ENCODE results near the gene SBF2.

The SBF2 gene

DNA sequence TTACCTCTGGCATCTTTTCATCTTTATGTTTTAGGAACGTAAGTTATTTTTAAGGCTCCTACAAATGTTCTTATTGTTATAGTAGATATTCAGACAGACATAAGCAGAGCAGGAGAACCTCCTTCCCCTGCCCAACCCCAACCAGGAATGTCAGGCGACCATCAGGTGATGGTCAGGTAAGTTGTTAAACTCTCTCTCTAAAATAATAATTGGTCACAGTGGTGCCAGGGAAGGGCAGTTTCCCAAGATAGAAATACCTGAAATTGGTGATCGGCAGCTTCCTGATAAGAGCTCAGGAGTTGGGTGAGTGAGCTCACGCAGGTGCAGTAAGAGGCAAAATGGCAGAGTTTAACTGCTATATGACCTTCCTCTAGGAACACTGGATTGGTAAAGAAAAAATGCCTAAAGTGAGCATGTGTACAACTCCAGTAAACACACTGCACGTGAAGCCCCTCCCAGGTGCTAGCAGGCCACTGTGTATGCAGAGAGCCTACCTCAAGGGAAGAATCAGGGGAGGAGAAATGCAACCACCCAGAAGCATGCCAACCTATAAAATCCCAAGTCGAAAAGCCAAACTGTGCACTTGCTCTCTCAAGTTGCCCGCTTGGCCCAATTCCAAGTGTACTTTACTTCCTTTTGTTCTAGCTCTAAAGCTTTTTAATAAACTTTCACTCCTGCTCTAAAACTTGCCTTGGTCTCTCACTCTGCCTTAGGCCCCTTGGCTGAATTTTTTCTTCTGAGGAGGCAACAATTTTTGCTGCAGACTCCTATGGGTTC lies 273.9 kb downstream of the SBF2 start:
- H3F3A ChIP-seq (ENCODE audit: insufficient read depth, low read length) = no peaks in the 10 kb centered on the region
- H3K4me1 ChIP-seq (ENCODE audit: low read length) = no peaks in the 10 kb centered on the region
- H2AFZ ChIP-seq (ENCODE audit: low read length) = no peak overlapping the region
- H3K9me2 ChIP-seq (replicated peaks; ENCODE audit: insufficient read depth, low read length) = no peaks in the 10 kb centered on the region
- no peaks in the 10 kb centered on the region for H3K79me2 ChIP-seq (ENCODE audit: low read length)
- H3K4me2 ChIP-seq (ENCODE audit: low read depth, low read length) = no peak overlapping the region
- no peaks in the 10 kb centered on the region for H3K9me3 ChIP-seq (replicated peaks; ENCODE audit: insufficient read depth, low read length)
- no peaks in the 10 kb centered on the region for H3K27me3 ChIP-seq (replicated peaks; ENCODE audit: insufficient read depth, low read length)
- H3K9ac ChIP-seq (ENCODE audit: low read length) = no peak overlapping the region
- H3K4me3 ChIP-seq (ENCODE audit: low read length) = no peak overlapping the region
- H3K27ac ChIP-seq (ENCODE audit: low read length) = no peak overlapping the region
- no peak for TF ChIP-seq EZH2 (optimal IDR thresholded peaks at IDR 0.05; ENCODE audit: low read depth, low read length)
- TF ChIP-seq, protein P1, sequence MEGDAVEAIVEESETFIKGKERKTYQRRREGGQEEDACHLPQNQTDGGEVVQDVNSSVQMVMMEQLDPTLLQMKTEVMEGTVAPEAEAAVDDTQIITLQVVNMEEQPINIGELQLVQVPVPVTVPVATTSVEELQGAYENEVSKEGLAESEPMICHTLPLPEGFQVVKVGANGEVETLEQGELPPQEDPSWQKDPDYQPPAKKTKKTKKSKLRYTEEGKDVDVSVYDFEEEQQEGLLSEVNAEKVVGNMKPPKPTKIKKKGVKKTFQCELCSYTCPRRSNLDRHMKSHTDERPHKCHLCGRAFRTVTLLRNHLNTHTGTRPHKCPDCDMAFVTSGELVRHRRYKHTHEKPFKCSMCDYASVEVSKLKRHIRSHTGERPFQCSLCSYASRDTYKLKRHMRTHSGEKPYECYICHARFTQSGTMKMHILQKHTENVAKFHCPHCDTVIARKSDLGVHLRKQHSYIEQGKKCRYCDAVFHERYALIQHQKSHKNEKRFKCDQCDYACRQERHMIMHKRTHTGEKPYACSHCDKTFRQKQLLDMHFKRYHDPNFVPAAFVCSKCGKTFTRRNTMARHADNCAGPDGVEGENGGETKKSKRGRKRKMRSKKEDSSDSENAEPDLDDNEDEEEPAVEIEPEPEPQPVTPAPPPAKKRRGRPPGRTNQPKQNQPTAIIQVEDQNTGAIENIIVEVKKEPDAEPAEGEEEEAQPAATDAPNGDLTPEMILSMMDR (IDR thresholded peaks at IDR 0.05; ENCODE audit: low read length) = no peak
- no peak for TF ChIP-seq EZH2phosphoT487 (IDR thresholded peaks at IDR 0.05; ENCODE audit: low read length)
- H4K20me1 ChIP-seq (ENCODE audit: insufficient read depth, low read length) = no peaks in the 10 kb centered on the region
- no peaks in the 10 kb centered on the region for H3K36me3 ChIP-seq (replicated peaks; ENCODE audit: insufficient read depth, low read length)
- DNase-seq = no peak

DNA sequence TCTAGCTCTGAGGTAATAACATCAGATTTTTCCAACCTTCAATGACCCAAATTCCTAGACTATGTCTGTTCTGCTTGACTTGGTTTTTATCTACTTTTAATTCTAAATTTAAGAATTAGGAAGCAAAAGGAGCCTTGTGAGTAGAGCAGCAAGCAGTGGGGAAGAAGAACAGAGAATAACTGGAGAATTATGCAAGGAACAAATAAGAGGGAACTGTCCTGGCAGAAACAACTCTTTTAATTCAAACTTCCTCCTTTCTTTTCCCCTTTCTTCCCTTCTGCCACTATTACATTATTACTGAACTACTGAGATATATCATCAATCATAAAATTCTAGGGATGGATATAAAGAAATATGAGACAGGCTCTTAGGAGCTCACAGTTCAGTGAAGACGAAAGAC lies 276.1 kb downstream of the SBF2 start:
- DNase-seq = no peak
- no peaks in the 10 kb centered on the region for H4K20me1 ChIP-seq (ENCODE audit: insufficient read depth, low read length)
- H3K4me1 ChIP-seq (ENCODE audit: low read length) = no peaks in the 10 kb centered on the region

DNA sequence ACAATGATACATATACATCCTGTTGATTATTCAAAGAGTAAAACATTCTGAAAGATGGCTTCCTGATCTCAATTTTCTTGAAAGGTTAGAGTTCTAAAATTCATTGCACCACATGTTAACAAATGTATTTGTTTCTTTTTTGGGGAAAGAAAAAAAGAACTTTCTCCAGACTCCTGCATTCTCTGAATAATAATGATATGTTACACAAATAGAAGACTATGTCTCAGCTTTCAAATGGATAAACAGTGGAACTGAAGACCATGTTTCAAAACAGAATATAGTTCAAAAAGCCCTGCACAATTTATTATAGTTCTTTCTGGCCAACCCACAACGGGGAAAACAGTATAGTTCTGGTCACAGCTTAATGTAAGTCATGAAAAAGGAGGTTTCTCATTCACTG lies 277.0 kb downstream of the SBF2 start:
- Histone ChIP-seq H3K27ac (ENCODE audit: low read length) (no peak overlapping the region), H4K20me1 (ENCODE audit: insufficient read depth, low read length) (no peaks in the 10 kb centered on the region), H3K4me3 (ENCODE audit: low read length) (no peak overlapping the region), H3K4me1 (ENCODE audit: low read length) (no peaks in the 10 kb centered on the region), H3K36me3 (replicated peaks; ENCODE audit: insufficient read depth, low read length) (no peaks in the 10 kb centered on the region), H3F3A (ENCODE audit: insufficient read depth, low read length) (no peaks in the 10 kb centered on the region), H2AFZ (ENCODE audit: low read length) (no peak overlapping the region), H3K9me2 (replicated peaks; ENCODE audit: insufficient read depth, low read length) (no peaks in the 10 kb centered on the region), H3K9ac (ENCODE audit: low read length) (no peak overlapping the region), H3K4me2 (ENCODE audit: low read depth, low read length) (no peak overlapping the region), H3K9me3 (replicated peaks; ENCODE audit: insufficient read depth, low read length) (no peaks in the 10 kb centered on the region), H3K79me2 (ENCODE audit: low read length) (no peaks in the 10 kb centered on the region), H3K27me3 (replicated peaks; ENCODE audit: insufficient read depth, low read length) (no peaks in the 10 kb centered on the region)
- no peak for DNase-seq
- TF ChIP-seq, protein P1 (IDR thresholded peaks at IDR 0.05; ENCODE audit: low read length) = no peak
- TF ChIP-seq EZH2 (optimal IDR thresholded peaks at IDR 0.05; ENCODE audit: low read depth, low read length) = no peak
- TF ChIP-seq EZH2phosphoT487 (IDR thresholded peaks at IDR 0.05; ENCODE audit: low read length) = no peak

More for the DNA sequence above, 276.1 kb downstream of the SBF2 start:
- Histone ChIP-seq H3K4me2 (ENCODE audit: low read depth, low read length) (no peak overlapping the region), H3K27ac (ENCODE audit: low read length) (no peak overlapping the region), H3K27me3 (replicated peaks; ENCODE audit: insufficient read depth, low read length) (no peaks in the 10 kb centered on the region), H3K9ac (ENCODE audit: low read length) (no peak overlapping the region), H3F3A (ENCODE audit: insufficient read depth, low read length) (no peaks in the 10 kb centered on the region), H3K4me3 (ENCODE audit: low read length) (no peak overlapping the region), H2AFZ (ENCODE audit: low read length) (no peak overlapping the region), H3K36me3 (replicated peaks; ENCODE audit: insufficient read depth, low read length) (no peaks in the 10 kb centered on the region), H3K79me2 (ENCODE audit: low read length) (no peaks in the 10 kb centered on the region), H3K9me2 (replicated peaks; ENCODE audit: insufficient read depth, low read length) (no peaks in the 10 kb centered on the region), H3K9me3 (replicated peaks; ENCODE audit: insufficient read depth, low read length) (no peaks in the 10 kb centered on the region)
- no peak for TF ChIP-seq EZH2phosphoT487 (IDR thresholded peaks at IDR 0.05; ENCODE audit: low read length)
- no peak for TF ChIP-seq EZH2 (optimal IDR thresholded peaks at IDR 0.05; ENCODE audit: low read depth, low read length)
- TF ChIP-seq, protein P1 (IDR thresholded peaks at IDR 0.05; ENCODE audit: low read length) = no peak
